ENCODE measurements around the gene TSPOAP1. TPM values are rescaled to one million over a fixed set of nuclear protein-coding genes. Genes with fewer than 3 reads are reported as not detected.

TSPOAP1 gene
- total RNA-seq, 1 donor from 2014 or later: 39.7 TPM

DNA sequence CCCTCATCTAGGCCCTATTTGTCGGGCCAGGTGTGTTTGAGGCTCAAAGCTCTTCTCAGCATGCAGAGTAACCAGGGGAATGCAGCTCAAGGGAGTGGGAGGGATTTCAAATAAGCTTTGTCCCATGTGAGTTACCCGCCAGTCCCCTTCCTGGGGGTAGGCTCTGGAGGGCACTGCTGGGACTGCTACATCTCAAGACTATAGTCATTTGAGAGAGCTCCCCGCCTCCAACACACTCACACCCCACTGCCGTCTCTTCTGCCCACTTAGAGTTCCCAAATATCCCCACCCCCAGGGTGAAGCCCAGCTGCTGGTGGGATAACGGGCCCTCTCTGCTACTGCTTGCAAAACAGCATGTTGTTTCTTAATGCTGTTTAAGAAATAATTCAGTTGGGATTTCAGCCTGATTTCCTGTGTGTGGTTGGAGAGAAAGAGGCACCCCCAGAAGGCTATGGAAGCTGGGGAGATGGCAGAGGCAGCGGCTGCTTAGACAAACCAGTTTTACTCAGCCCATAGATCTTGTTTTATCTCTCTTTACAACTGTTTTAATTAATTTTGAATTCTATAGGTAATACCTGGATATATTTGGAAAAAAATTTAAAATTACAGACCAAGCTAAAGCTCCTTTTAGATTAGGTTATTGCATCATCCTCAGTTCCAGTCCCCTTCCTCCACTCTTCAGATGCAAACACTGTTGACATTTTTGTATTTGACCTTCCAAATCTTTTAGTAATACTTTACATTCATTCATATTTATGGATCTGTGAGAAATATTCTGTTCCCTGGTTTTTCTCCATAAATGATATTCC is 43.8 kb downstream of the TSPOAP1 start:
- H3K27me3 Mint-ChIP-seq (ENCODE audit: unreplicated experiment): peaks cover 5% of the 10 kb centered on the region
- H3K9me3 Mint-ChIP-seq (ENCODE audit: unreplicated experiment): no peaks in the 10 kb centered on the region
- TF ChIP-seq, protein P1, sequence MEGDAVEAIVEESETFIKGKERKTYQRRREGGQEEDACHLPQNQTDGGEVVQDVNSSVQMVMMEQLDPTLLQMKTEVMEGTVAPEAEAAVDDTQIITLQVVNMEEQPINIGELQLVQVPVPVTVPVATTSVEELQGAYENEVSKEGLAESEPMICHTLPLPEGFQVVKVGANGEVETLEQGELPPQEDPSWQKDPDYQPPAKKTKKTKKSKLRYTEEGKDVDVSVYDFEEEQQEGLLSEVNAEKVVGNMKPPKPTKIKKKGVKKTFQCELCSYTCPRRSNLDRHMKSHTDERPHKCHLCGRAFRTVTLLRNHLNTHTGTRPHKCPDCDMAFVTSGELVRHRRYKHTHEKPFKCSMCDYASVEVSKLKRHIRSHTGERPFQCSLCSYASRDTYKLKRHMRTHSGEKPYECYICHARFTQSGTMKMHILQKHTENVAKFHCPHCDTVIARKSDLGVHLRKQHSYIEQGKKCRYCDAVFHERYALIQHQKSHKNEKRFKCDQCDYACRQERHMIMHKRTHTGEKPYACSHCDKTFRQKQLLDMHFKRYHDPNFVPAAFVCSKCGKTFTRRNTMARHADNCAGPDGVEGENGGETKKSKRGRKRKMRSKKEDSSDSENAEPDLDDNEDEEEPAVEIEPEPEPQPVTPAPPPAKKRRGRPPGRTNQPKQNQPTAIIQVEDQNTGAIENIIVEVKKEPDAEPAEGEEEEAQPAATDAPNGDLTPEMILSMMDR (IDR thresholded peaks at IDR 0.05; ENCODE audit: partially characterized antibody, unreplicated experiment): no peak

DNA sequence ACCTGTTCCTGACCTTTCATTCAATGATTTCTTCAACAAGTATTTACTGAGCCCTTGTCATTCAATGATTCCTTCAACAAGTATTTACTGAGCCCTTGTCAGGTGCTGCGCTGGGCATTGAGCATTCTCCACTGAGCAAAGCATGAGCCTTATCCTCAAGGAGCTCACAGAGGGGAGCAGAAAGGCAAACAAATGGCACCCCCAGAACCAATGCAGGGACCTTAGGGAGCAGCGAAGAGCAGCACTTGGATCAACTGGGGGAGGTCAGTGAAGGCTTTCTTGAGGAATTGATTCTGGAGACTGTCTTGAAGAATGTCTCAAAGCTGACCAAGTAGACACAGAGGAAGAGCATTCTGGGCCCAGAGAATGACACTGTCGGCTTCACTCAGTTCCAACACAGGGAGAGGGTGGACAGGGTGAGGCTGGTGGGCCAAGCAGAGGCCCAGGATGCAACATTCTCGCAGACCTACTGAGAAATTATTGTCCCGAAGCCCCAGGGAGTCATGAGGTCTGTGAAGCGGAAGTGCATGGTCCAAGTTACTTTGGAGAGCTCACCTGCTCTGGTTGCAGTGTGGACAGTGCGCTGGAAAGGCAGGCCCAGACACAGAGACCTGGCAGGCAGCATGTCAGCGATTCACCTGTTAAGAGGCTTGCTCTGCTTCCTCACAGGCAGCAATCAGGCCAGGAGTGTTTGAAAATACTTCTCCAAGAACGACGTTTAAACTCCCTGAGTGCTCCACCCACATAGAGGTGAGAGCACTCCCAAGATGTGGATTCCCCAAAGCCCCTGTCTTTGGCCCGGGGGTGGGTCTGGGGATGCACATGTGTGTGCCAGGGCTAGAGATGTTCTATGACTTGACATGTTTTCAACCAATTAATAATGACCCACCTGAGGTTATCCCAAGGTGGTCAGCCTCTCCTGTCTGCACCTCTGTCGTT is 44.7 kb downstream of the TSPOAP1 start:
- no peaks in the 10 kb centered on the region for H3K9me3 Mint-ChIP-seq (ENCODE audit: unreplicated experiment)
- DNase-seq: no peak
- H3K4me1 Mint-ChIP-seq (ENCODE audit: low read depth, unreplicated experiment): peaks cover 2% of the 10 kb centered on the region
- no peak overlapping the region for H3K27ac Mint-ChIP-seq (ENCODE audit: unreplicated experiment)
- TF ChIP-seq, protein P1 (IDR thresholded peaks at IDR 0.05; ENCODE audit: partially characterized antibody, unreplicated experiment): no peak
- H3K27me3 Mint-ChIP-seq (ENCODE audit: unreplicated experiment): peaks cover 5% of the 10 kb centered on the region
- H3K36me3 Mint-ChIP-seq (ENCODE audit: unreplicated experiment): no peaks in the 10 kb centered on the region
- no peak overlapping the region for H3K4me3 Mint-ChIP-seq (ENCODE audit: unreplicated experiment)

More for the DNA sequence above, 43.8 kb downstream of the TSPOAP1 start:
- Mint-ChIP-seq H3K4me3 (ENCODE audit: unreplicated experiment) (no peak overlapping the region), H3K27ac (ENCODE audit: unreplicated experiment) (no peak overlapping the region), H3K36me3 (ENCODE audit: unreplicated experiment) (no peaks in the 10 kb centered on the region), H3K4me1 (ENCODE audit: low read depth, unreplicated experiment) (peaks cover 2% of the 10 kb centered on the region)
- no peak for DNase-seq

DNA sequence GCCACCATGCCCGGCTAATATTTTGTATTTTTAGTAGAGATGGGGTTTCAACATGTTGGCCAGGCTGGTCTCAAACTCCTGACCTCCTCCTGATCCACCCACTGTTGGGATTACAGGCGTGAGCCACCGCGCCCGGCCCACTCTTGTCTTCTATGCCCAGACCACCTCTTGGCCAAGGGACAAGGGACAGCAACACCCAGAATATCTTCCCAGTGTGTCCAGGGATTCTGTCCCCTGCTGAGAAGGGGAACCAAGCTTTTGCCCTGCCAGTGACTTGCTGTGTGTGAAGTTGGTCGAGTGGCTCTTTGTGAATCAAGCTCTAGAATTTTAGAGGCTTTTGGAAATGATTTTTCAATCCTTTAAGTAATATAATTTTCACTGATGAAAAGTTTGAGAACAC is 46.2 kb downstream of the TSPOAP1 start:
- H3K4me3 Mint-ChIP-seq (ENCODE audit: unreplicated experiment): no peak overlapping the region
- peaks cover 4% of the 10 kb centered on the region for H3K4me1 Mint-ChIP-seq (ENCODE audit: low read depth, unreplicated experiment)
- peaks cover 11% of the 10 kb centered on the region for H3K27me3 Mint-ChIP-seq (ENCODE audit: unreplicated experiment)
- no peaks in the 10 kb centered on the region for H3K36me3 Mint-ChIP-seq (ENCODE audit: unreplicated experiment)
- H3K9me3 Mint-ChIP-seq (ENCODE audit: unreplicated experiment): peaks cover 2% of the 10 kb centered on the region
- TF ChIP-seq, protein P1 (IDR thresholded peaks at IDR 0.05; ENCODE audit: partially characterized antibody, unreplicated experiment): no peak
- DNase-seq: no peak
- H3K27ac Mint-ChIP-seq (ENCODE audit: unreplicated experiment): no peak overlapping the region

DNA sequence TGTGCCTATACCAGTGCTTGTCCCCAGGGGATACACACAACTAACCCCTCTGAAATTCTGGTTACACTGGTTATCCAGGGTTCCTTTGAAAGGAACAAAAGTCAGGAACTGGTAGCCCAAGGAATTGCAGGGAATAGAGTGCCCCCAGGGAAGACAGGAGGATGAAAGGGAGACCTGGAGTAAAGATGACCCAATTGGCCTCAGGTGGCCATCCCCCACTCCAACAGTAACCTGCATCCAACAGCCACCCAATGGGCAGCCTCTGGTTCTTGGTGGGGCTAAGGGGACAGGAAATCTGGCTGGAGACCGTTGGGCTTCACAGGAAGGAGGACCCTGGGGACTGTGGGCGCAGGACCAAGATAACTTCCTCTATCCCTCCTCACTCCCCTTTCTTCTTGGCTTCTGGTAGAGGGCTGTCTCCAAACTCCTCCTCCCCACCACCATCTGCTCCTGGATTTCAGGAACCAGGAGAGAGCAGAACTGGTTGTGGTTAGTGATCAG is 47.0 kb downstream of the TSPOAP1 start:
- TF ChIP-seq, protein P1 (IDR thresholded peaks at IDR 0.05; ENCODE audit: partially characterized antibody, unreplicated experiment): no peak
- Mint-ChIP-seq H3K27me3 (ENCODE audit: unreplicated experiment) (peaks cover 11% of the 10 kb centered on the region), H3K36me3 (ENCODE audit: unreplicated experiment) (no peaks in the 10 kb centered on the region), H3K9me3 (ENCODE audit: unreplicated experiment) (peaks cover 2% of the 10 kb centered on the region), H3K4me3 (ENCODE audit: unreplicated experiment) (no peak overlapping the region), H3K27ac (ENCODE audit: unreplicated experiment) (no peak overlapping the region), H3K4me1 (ENCODE audit: low read depth, unreplicated experiment) (peaks cover 4% of the 10 kb centered on the region)
- DNase-seq: no peak

Measured in glutamatergic neuron (in vitro differentiated cells).